Ovary (tissue), 9 donors: ENCODE data around the gene GPR158. TPM values are rescaled to one million over a fixed set of nuclear protein-coding genes. Genes with fewer than 3 reads are reported as not detected.

Experiments
- DNase-seq, 5 donors: peaks; one replicate each; pipeline ENCODE4 v3.0.0-alpha.2; 2019 to 2020
- H3K27ac ChIP-seq, 2 donors: fragments of 200-600 bp; one replicate each; pipeline versions ENCODE4 v1.5.1 to v1.8.0; 2019 to 2022
- H3K27me3 ChIP-seq: fragments of 200-600 bp; one replicate; pipeline ENCODE4 v1.8.0; 2022
- H3K36me3 ChIP-seq: fragments of 200-600 bp; sonication (generic); one replicate; pipeline ENCODE4 v1.5.1; 2019
- H3K4me1 ChIP-seq: one replicate; pipeline ENCODE4 v1.8.1; 2013; ENCODE audit warnings: mild to moderate bottlenecking, moderate library complexity; ENCODE audit not compliant: insufficient read depth
- H3K4me3 ChIP-seq: fragments of 200-600 bp; sonication (generic); one replicate; pipeline ENCODE4 v1.5.1; 2017
- H3K9me3 ChIP-seq, 2 donors: fragments of 200-600 bp in 1 of 2; sonication (generic) in 1 of 2; one replicate each; pipeline versions ENCODE4 v1.5.1 to v1.8.1; 2013 to 2019; ENCODE audit warnings: mild to moderate bottlenecking in 1 of 2, moderate library complexity in 1 of 2
- EP300 ChIP-seq: sonication (generic); formaldehyde crosslinking; IDR thresholded peaks from one replicate; pipeline ENCODE4 v1.6.1; 2017; ENCODE audit warnings: antibody characterized with exemption
- POLR2A ChIP-seq: fragments of 450-650 bp; IDR thresholded peaks from one replicate; pipeline ENCODE4 v1.6.1; 2017; ENCODE audit warnings: antibody characterized with exemption, mild to moderate bottlenecking, moderate library complexity
- WGBS, 3 donors: extraction: QIAGEN DNeasy Blood & Tissue Kit in 1 of 3; methylation state at CpG; one replicate each; pipeline versions ENCODE4 v1.1.5 to v1.1.7; 2013 to 2017; 5-methylcytosine and 5-hydroxymethylcytosine counted together
- intact Hi-C, 4 donors: fragments of 100-400 bp; cut with DNase I; formaldehyde crosslinking; loops; one replicate each; pipeline versions ENCODE4 v1.11.0 to v1.15.1; 2022 to 2023
- polyA plus RNA-seq, 2 donors: library from polyadenylated mRNA; stranded (reverse); fragments of 200-250 nt in 1 of 2; fragments of 350-450 nt in 1 of 2; fragmentation: Illumina TruSeq in 1 of 2; extraction: RNeasy Lipid Tissue Mini Kit (QIAGEN cat#74804) in 1 of 2; gene quantifications; one replicate each; pipeline ENCODE4 v1.2.3, GENCODE V29; 2013 to 2014
- total RNA-seq, 7 donors: library from RNA; depleted of rRNA in 2 of 7; stranded (reverse); fragments of >200 nt in 2 of 7; fragmentation: NEBNext Ultra II Directional in 3 of 7; extraction: Animal tissue kit (Norgen Biotek cat#: 25700) in 3 of 7; gene quantifications; one replicate each; pipeline versions ENCODE4 v1.1.0 to v1.2.4, GENCODE V29; 2016 to 2023
- TF ChIP-seq, protein P1 (sequence below), 3 donors: fragments of 450-650 bp in 2 of 3; fragments of 200-600 bp in 1 of 3; IDR thresholded peaks; one replicate each; pipeline versions ENCODE4 v1.5.1 to v1.8.0; 2016 to 2022; ENCODE audit warnings: antibody characterized with exemption in 3 of 3, mild to moderate bottlenecking in 1 of 3
- donor health status: DM: no; HTN: no; CAD: no; lungs with moderate emphysema.
- donor health status: DM: no; HTN: no; CAD: no.
- donor health status: Bipolar disorder and iron deficiency.
- donor health status: DM: yes; HTN: yes; CAD: no.
- donor health status: DM: no; HTN: no; CAD: no.
- donor health status: DM: yes; HTN: yes; CAD: no.

Gene GPR158
- total and polyA plus RNA-seq, 9 donors, result 0.10 to 0.47 (median 0.17) TPM; not detected in 1

DNA sequence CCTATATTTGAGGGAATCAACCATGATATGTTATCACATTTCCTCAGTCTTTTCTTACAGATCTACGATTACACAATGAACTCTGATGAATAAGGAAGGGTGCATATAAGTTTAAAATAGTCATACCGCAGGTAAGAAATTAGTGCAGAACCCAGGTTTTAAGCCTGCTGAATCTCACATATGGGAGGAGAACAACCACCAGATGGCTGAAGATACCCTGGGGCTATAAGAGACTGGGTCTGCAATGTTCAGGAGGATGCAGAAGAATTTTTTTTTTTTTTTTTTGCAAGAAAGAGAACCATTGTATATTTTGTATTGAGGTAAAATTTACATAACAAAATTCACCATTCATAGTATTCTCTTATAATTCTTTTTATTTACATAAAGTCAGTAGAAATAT is 387.0 kb downstream of the GPR158 start:
- intact Hi-C loops, result no loop called here

DNA sequence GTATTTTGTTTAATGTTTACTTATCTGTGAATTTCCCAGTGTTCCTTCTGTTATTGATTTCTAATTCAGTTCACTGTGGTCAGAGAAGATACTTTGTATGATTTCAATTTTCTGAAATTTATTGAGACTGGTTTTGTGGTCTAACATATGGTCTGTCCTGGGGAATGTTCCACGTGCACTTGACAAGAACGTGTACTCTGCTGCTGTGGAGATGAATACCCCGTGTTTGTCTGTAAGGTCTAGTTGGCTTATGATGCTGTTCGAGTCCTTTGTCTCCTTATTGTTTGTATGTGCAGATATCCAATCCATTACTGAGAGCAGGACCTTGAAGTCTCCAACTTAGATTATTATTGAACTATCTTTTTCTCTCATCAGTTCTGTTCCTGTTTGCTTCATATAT is 387.7 kb downstream of the GPR158 start:
- WGBS, 3 donors, result 44 to 61% (median 45%) methylated on average over 4 of the region's 4 CpGs
- DNase-seq, result no peak
- TF ChIP-seq POLR2A, result no peak
- no peak for TF ChIP-seq EP300
- TF ChIP-seq, protein P1, sequence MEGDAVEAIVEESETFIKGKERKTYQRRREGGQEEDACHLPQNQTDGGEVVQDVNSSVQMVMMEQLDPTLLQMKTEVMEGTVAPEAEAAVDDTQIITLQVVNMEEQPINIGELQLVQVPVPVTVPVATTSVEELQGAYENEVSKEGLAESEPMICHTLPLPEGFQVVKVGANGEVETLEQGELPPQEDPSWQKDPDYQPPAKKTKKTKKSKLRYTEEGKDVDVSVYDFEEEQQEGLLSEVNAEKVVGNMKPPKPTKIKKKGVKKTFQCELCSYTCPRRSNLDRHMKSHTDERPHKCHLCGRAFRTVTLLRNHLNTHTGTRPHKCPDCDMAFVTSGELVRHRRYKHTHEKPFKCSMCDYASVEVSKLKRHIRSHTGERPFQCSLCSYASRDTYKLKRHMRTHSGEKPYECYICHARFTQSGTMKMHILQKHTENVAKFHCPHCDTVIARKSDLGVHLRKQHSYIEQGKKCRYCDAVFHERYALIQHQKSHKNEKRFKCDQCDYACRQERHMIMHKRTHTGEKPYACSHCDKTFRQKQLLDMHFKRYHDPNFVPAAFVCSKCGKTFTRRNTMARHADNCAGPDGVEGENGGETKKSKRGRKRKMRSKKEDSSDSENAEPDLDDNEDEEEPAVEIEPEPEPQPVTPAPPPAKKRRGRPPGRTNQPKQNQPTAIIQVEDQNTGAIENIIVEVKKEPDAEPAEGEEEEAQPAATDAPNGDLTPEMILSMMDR (IDR thresholded peaks at IDR 0.05), result no peak
- H3K4me3 ChIP-seq, result no peak overlapping the region
- H3K27ac ChIP-seq, result no peak overlapping the region
- H3K27me3 ChIP-seq, result no peaks in the 10 kb centered on the region
- intact Hi-C loops, result no loop called here
- no peaks in the 10 kb centered on the region for H3K4me1 ChIP-seq
- H3K9me3 ChIP-seq, result no peaks in the 10 kb centered on the region
- no peaks in the 10 kb centered on the region for H3K36me3 ChIP-seq

More for the DNA sequence above, 387.0 kb downstream of the GPR158 start:
- H3K4me1 ChIP-seq, result no peaks in the 10 kb centered on the region
- H3K9me3 ChIP-seq, result no peaks in the 10 kb centered on the region
- H3K4me3 ChIP-seq, result no peak overlapping the region
- 74 to 85% (median 85%) methylated on average over 2 of the region's 2 CpGs for WGBS, 3 donors
- DNase-seq, result no peak
- H3K27me3 ChIP-seq, result no peaks in the 10 kb centered on the region
- TF ChIP-seq, protein P1 (IDR thresholded peaks at IDR 0.05), result no peak
- TF ChIP-seq POLR2A (no peak), EP300 (no peak)
- no peaks in the 10 kb centered on the region for H3K36me3 ChIP-seq
- no peak overlapping the region for H3K27ac ChIP-seq

DNA sequence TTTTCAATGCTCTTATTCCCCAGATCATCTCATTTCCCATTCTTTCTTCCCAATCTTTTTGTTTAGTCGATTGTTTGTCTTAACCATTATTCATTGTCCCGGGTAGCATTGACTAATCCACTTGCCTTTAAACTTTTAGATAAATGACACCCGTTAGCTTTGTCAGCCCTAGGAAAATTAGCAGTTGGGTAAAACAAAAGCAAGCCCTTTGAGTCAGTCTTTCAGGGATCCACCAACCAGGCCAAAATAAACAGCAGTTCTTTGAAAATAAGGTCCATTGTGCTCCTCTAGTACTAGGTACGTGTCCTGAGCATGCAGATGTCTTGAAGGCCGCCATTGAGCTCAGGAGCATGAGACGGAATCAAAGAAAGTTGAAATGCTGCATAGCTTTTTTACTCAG is 389.6 kb downstream of the GPR158 start:
- no peak for DNase-seq
- no peaks in the 10 kb centered on the region for H3K4me1 ChIP-seq
- no peak overlapping the region for H3K27ac ChIP-seq
- TF ChIP-seq, protein P1 (IDR thresholded peaks at IDR 0.05), result no peak
- TF ChIP-seq EP300, result no peak
- no peak for TF ChIP-seq POLR2A
- H3K36me3 ChIP-seq, result no peaks in the 10 kb centered on the region
- no peaks in the 10 kb centered on the region for H3K9me3 ChIP-seq
- intact Hi-C loops, result no loop called here
- H3K27me3 ChIP-seq, result no peaks in the 10 kb centered on the region
- WGBS, 3 donors, result 77 to 86% (median 85%) methylated on average over 6 of the region's 6 CpGs
- no peak overlapping the region for H3K4me3 ChIP-seq

DNA sequence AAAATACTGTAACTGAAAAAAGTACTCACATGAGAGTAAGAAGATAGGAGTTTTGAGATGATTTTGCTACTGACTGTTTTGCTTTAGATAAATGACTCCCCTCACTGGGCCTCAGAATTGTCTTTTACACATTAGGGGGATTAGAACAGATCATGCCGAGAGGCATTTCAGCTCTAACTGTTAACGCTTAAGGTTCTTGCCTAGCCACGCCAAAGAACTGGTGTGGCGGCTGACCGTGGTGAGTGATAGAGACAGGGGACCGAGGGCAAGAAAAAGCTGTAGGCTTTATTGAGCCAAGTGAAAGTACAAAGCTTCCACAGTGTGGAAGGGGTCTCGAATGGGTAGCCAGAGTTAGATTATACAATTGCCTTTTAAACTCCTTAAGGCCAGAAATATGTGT is 390.8 kb downstream of the GPR158 start:
- intact Hi-C loops, result no loop called here
- H3K36me3 ChIP-seq, result no peaks in the 10 kb centered on the region
- H3K4me1 ChIP-seq, result no peaks in the 10 kb centered on the region
- no peak overlapping the region for H3K4me3 ChIP-seq
- H3K27me3 ChIP-seq, result no peaks in the 10 kb centered on the region
- WGBS, 3 donors, result 26 to 38% (median 26%) methylated on average over 7 of the region's 7 CpGs
- no peak for DNase-seq
- TF ChIP-seq, protein P1 (IDR thresholded peaks at IDR 0.05), result no peak
- TF ChIP-seq EP300, result no peak
- no peak for TF ChIP-seq POLR2A
- no peak overlapping the region for H3K27ac ChIP-seq
- H3K9me3 ChIP-seq, result no peaks in the 10 kb centered on the region
